HL-60 (cell line): ENCODE measurements around the gene ACAD10.

ENCODE experiments used
- CTCF ChIP-seq: IDR thresholded peaks from one replicate; pipeline ENCODE4 v1.5.1; 2011; ENCODE audit warnings: low read length, control low read depth, inconsistent platforms; ENCODE audit not compliant: insufficient read depth
- GABPA ChIP-seq: IDR thresholded peaks from 2 replicates; pipeline ENCODE4 v1.6.1; 2012; ENCODE audit warnings: low read depth
- POLR2AphosphoS5 ChIP-seq: IDR thresholded peaks from 2 replicates; pipeline ENCODE4 v1.6.1; 2012; ENCODE audit warnings: low read depth
- REST ChIP-seq: IDR thresholded peaks from 2 replicates; pipeline ENCODE4 v1.6.1; 2012; ENCODE audit warnings: low read depth; ENCODE audit not compliant: insufficient replicate concordance
- SPI1 ChIP-seq: IDR thresholded peaks from 2 replicates; pipeline ENCODE4 v1.6.1; 2012; ENCODE audit warnings: low read depth, mild to moderate bottlenecking, borderline replicate concordance

- no peak for TF ChIP-seq CTCF
- TF ChIP-seq SPI1 = no peak
- no peak for TF ChIP-seq POLR2AphosphoS5
- TF ChIP-seq GABPA = no peak
- TF ChIP-seq REST = no peak
Measured at GRCh38 chr12:111767362-111768158, 81.7 kb downstream of the ACAD10 start.
